ENCODE measurements around the gene MRPL53.

The MRPL53 gene

GRCh38 chr2:74439803-74440377 lies 32.6 kb downstream of the MRPL53 start:
- DNase-seq (ENCODE audit: extremely low read depth, low read depth): no peak
- no peak for TF ChIP-seq CTCF (IDR thresholded peaks at IDR 0.05; ENCODE audit: low read depth, low read length)

DNA sequence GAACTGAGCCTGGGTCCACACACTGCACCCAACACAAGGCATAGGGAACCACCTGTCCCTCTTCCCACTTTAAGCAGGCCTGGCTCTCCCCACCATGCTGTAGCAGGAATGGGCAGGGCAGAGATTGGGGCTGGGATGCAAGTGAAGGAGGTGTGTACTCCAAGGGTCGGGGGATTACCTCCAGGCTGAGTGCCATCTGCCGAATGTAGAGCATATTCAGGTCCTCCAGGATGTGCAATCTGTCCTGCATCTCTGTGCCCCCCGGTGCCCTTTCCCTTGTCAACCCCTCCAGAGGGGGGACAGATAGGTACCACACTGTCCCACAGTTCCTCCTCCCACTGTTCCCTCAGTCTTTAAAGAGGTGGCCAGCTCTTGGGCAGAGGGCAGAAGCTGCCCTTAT lies 33.1 kb downstream of the MRPL53 start:
- DNase-seq (ENCODE audit: extremely low read depth, low read depth): no peak
- TF ChIP-seq CTCF (IDR thresholded peaks at IDR 0.05; ENCODE audit: low read depth, low read length): no peak

- DNase-seq (ENCODE audit: extremely low read depth, low read depth): no peak
- no peak for TF ChIP-seq CTCF (IDR thresholded peaks at IDR 0.05; ENCODE audit: low read depth, low read length)
Measured at GRCh38 chr2:74438248-74438647, 34.2 kb downstream of the MRPL53 start.

DNA sequence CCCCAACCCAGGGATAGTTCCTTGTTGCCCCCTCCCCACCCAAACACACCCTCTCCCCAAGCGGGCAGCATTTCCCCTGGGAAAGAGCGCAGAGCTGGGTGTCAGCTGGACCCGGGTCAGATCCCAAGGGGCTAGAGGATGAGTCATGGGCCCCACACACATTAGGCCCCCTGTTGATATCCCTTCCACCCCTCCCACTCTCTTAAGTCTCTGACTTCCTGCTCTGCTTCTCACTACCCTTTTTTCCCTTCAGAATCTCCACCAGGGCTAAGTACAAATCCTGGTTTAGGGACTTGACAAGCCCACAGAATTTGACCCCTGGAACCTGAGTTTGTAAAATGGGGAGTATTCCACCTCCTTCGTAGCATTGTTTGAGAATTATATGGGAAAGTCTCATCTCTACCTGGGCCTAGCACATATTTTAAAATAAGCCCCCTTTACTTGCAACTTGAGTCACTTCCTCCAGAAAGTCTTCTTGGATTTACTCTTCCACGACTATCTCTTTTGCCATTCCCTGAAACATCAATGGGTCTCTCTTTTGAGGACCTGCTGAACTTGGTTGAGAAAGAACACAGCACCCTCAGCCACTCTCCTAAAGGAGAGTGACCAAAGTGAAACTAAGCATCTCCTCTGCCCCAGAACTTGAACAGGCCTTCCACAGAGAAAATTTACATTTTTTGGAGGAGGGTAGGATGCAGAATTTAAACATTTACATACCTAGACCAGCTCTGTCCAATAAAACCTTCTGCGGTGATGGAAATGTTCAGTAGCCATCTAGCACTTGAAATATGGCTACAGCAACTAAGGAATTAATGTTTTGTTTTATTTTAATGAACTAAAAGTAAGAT lies 35.4 kb downstream of the MRPL53 start:
- TF ChIP-seq CTCF (IDR thresholded peaks at IDR 0.05; ENCODE audit: low read depth, low read length): no peak
- no peak for DNase-seq (ENCODE audit: extremely low read depth, low read depth)

GRCh38 chr2:74436111-74436805 lies 36.2 kb downstream of the MRPL53 start:
- no peak for DNase-seq (ENCODE audit: extremely low read depth, low read depth)
- TF ChIP-seq CTCF (IDR thresholded peaks at IDR 0.05; ENCODE audit: low read depth, low read length): no peak

GRCh38 chr2:74430502-74430901 lies 42.0 kb downstream of the MRPL53 start:
- no peak for TF ChIP-seq CTCF (IDR thresholded peaks at IDR 0.05; ENCODE audit: low read depth, low read length)
- no peak for DNase-seq (ENCODE audit: extremely low read depth, low read depth)

Measured in AG09319 (cell line).